ENCODE data around the gene EGR1.

GRCh38 chr5:138502521-138502920 is 37.2 kb downstream of the EGR1 start:
- TF ChIP-seq POLR2AphosphoS5 (IDR thresholded peaks at IDR 0.05; ENCODE audit: low read depth, low read length) (no peak), POLR2A (IDR thresholded peaks at IDR 0.05; ENCODE audit: low read depth, low read length) (no peak)

Data from GM12892 (cell line).